ENCODE measurements around the gene UBXN7. TPM values are rescaled to one million over a fixed set of nuclear protein-coding genes. Genes with fewer than 3 reads are reported as not detected.
"Not testable (repeated sequence)": the region's sequence is repeated elsewhere in the genome, so short reads cannot be mapped to it uniquely, and the experiment has no call there.

The UBXN7 gene
- polyA plus RNA-seq, 4 donors = 2.4 to 27.8 (median 5.7) TPM

DNA sequence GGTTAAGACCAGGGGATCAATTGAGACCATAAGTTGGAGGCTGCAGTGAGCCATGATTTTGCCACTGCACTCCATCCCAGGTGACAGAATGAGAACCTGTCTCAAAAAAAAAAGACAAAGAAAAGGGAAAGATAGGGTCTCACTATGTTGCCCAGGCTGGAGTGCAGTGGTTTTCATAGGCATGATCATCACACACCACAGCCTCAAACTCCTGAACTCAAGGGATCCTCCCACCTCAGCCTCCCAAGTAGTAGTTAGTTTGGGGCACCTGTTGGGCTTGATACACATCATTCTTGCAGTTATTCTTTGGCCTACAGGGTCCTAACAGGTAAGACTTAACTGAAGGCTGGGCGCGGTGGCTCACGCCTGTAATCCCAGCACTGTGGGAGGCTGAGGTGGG, 42.1 kb downstream of the UBXN7 start:
- Histone ChIP-seq H3K27ac (ENCODE audit: low read depth in 1 of 3, low read length in 2 of 3) (no peak overlapping the region), H3K4me1 (ENCODE audit: control insufficient read depth in 3 of 3, insufficient read depth in 2 of 3, low read depth in 1 of 3, low read length in 2 of 3) (no peaks in the 10 kb centered on the region), H3K36me3 (ENCODE audit: control insufficient read depth in 3 of 3, insufficient read depth in 2 of 3, low read depth in 1 of 3, low read length in 3 of 3) (peaks cover 0 to 30% (median 12%) of the 10 kb centered on the region in 3 donors), H3K27me3 (ENCODE audit: control insufficient read depth in 3 of 3, insufficient read depth in 3 of 3, low read length in 3 of 3) (no peaks in the 10 kb centered on the region), H3K4me3 (ENCODE audit: low read depth in 1 of 3, low read length in 3 of 3) (no peak overlapping the region), H3K9me3 (ENCODE audit: control insufficient read depth in 2 of 2, insufficient read depth in 1 of 2, low read depth in 1 of 2, low read length in 1 of 2) (peaks cover 0 to 9% of the 10 kb centered on the region in 2 donors)
- 97 to 98% (median 97%) methylated on average over 3 of the region's 3 CpGs for WGBS, 3 donors
- FAIRE-seq (no peak), DNase-seq (no peak)

- no peaks in the 10 kb centered on the region for H3K27me3 ChIP-seq (ENCODE audit: control insufficient read depth in 3 of 3, insufficient read depth in 3 of 3, low read length in 3 of 3)
- 46 to 68% (median 50%) methylated on average over 3 of the region's 3 CpGs for WGBS, 3 donors
- H3K9me3 ChIP-seq (ENCODE audit: control insufficient read depth in 2 of 2, insufficient read depth in 1 of 2, low read depth in 1 of 2, low read length in 1 of 2) = peaks cover 0 to 9% of the 10 kb centered on the region in 2 donors
- no peaks in the 10 kb centered on the region for H3K4me1 ChIP-seq (ENCODE audit: control insufficient read depth in 3 of 3, insufficient read depth in 2 of 3, low read depth in 1 of 3, low read length in 2 of 3)
- FAIRE-seq (no peak), DNase-seq (no peak)
- H3K36me3 ChIP-seq (ENCODE audit: control insufficient read depth in 3 of 3, insufficient read depth in 2 of 3, low read depth in 1 of 3, low read length in 3 of 3) = peaks cover 0 to 26% (median 12%) of the 10 kb centered on the region in 3 donors
- no peak overlapping the region for H3K4me3 ChIP-seq (ENCODE audit: low read depth in 1 of 3, low read length in 3 of 3)
- no peak overlapping the region for H3K27ac ChIP-seq (ENCODE audit: low read depth in 1 of 3, low read length in 2 of 3)
Measured at GRCh38 chr3:196388956-196389355, 43.3 kb downstream of the UBXN7 start.

DNA sequence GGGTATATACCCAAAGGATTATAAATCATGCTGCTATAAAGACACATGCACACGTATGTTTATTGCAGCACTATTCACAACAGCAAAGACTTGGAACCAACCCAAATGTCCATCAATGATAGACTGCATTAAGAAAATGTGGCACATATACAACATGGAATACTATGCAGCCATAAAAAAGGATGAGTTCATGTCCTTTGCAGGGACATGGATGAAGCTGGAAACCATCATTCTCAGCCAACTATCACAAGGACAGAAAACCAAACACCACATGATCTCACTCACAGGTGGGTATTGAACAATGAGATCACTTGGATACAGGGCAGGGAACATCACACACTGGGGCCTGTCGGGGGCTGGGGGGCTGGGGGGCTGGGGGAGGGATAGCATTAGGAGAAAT, 44.3 kb downstream of the UBXN7 start:
- DNase-seq; FAIRE-seq; H3K4me3 ChIP-seq (ENCODE audit: low read depth in 1 of 3, low read length in 3 of 3); H3K4me1 ChIP-seq (ENCODE audit: control insufficient read depth in 3 of 3, insufficient read depth in 2 of 3, low read depth in 1 of 3, low read length in 2 of 3); H3K9me3 ChIP-seq (ENCODE audit: control insufficient read depth in 2 of 2, insufficient read depth in 1 of 2, low read depth in 1 of 2, low read length in 1 of 2); H3K27ac ChIP-seq (ENCODE audit: low read depth in 1 of 3, low read length in 2 of 3); H3K27me3 ChIP-seq (ENCODE audit: control insufficient read depth in 3 of 3, insufficient read depth in 3 of 3, low read length in 3 of 3): not testable (repeated sequence)
- peaks cover 0 to 24% (median 12%) of the 10 kb centered on the region in 3 donors for H3K36me3 ChIP-seq (ENCODE audit: control insufficient read depth in 3 of 3, insufficient read depth in 2 of 3, low read depth in 1 of 3, low read length in 3 of 3)
- WGBS, 3 donors = 95 to 100% (median 100%) methylated on average over 1 to 2 of the region's 2 CpGs

DNA sequence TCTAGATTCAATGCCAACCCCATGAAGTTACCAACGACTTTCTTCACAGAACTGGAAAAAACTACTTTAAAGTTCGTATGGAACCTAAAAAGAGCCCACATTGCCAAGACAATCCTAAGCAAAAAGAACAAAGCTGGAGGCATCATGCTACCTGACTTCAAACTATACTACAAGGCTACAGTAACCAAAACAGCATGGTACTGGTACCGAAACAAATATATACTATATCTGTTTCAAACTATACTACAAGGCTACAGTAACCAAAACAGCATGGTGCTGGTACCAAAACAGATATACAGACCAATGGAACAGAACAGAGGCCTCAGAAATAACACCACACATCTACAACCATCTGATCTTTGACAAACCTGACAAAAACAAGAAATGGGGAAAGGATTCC, 45.4 kb downstream of the UBXN7 start:
- 96 to 98% (median 96%) methylated on average over 3 of the region's 3 CpGs for WGBS, 3 donors
- not testable (repeated sequence) for H3K4me1 ChIP-seq (ENCODE audit: control insufficient read depth in 3 of 3, insufficient read depth in 2 of 3, low read depth in 1 of 3, low read length in 2 of 3); DNase-seq; H3K9me3 ChIP-seq (ENCODE audit: control insufficient read depth in 2 of 2, insufficient read depth in 1 of 2, low read depth in 1 of 2, low read length in 1 of 2); H3K27ac ChIP-seq (ENCODE audit: low read depth in 1 of 3, low read length in 2 of 3); H3K4me3 ChIP-seq (ENCODE audit: low read depth in 1 of 3, low read length in 3 of 3); FAIRE-seq; H3K27me3 ChIP-seq (ENCODE audit: control insufficient read depth in 3 of 3, insufficient read depth in 3 of 3, low read length in 3 of 3)
- peaks cover 0 to 21% (median 10%) of the 10 kb centered on the region in 3 donors for H3K36me3 ChIP-seq (ENCODE audit: control insufficient read depth in 3 of 3, insufficient read depth in 2 of 3, low read depth in 1 of 3, low read length in 3 of 3)

DNA sequence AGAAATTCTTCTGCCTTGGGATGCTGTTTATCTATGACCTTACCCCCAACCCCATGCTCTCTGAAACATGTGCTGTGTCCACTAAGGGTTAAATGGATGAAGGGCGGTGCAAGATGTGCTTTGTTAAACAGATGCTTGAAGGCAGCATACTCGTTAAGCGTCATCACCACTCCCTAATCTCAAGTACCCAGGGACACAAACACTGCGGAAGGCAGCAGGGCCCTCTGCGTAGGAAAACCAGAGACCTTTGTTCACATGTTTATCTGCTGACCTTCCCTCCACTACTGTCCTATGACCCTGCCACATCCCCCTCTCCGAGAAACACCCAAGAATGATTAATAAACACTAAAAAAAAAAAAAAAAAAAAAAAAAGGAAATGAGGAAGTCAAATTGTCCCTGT, 46.2 kb downstream of the UBXN7 start:
- not testable (repeated sequence) for FAIRE-seq; H3K27ac ChIP-seq (ENCODE audit: low read depth in 1 of 3, low read length in 2 of 3); H3K4me3 ChIP-seq (ENCODE audit: low read depth in 1 of 3, low read length in 3 of 3); H3K4me1 ChIP-seq (ENCODE audit: control insufficient read depth in 3 of 3, insufficient read depth in 2 of 3, low read depth in 1 of 3, low read length in 2 of 3); H3K9me3 ChIP-seq (ENCODE audit: control insufficient read depth in 2 of 2, insufficient read depth in 1 of 2, low read depth in 1 of 2, low read length in 1 of 2); DNase-seq; H3K27me3 ChIP-seq (ENCODE audit: control insufficient read depth in 3 of 3, insufficient read depth in 3 of 3, low read length in 3 of 3)
- peaks cover 0 to 18% (median 8%) of the 10 kb centered on the region in 3 donors for H3K36me3 ChIP-seq (ENCODE audit: control insufficient read depth in 3 of 3, insufficient read depth in 2 of 3, low read depth in 1 of 3, low read length in 3 of 3)
- WGBS, 3 donors = 83 to 96% (median 91%) methylated on average over 6 of the region's 6 CpGs

GRCh38 chr3:196385446-196385845, 46.8 kb downstream of the UBXN7 start:
- not testable (repeated sequence) for H3K27me3 ChIP-seq (ENCODE audit: control insufficient read depth in 3 of 3, insufficient read depth in 3 of 3, low read length in 3 of 3); DNase-seq; FAIRE-seq; H3K4me1 ChIP-seq (ENCODE audit: control insufficient read depth in 3 of 3, insufficient read depth in 2 of 3, low read depth in 1 of 3, low read length in 2 of 3); H3K27ac ChIP-seq (ENCODE audit: low read depth in 1 of 3, low read length in 2 of 3); H3K4me3 ChIP-seq (ENCODE audit: low read depth in 1 of 3, low read length in 3 of 3)
- 93 to 97% (median 96%) methylated on average over 22 to 25 of the region's 25 CpGs for WGBS, 3 donors
- Histone ChIP-seq H3K36me3 (ENCODE audit: control insufficient read depth in 3 of 3, insufficient read depth in 2 of 3, low read depth in 1 of 3, low read length in 3 of 3) (peaks cover 0 to 23% (median 9%) of the 10 kb centered on the region in 3 donors), H3K9me3 (ENCODE audit: control insufficient read depth in 2 of 2, insufficient read depth in 1 of 2, low read depth in 1 of 2, low read length in 1 of 2) (peaks cover 0 to 12% of the 10 kb centered on the region in 2 donors)

DNA sequence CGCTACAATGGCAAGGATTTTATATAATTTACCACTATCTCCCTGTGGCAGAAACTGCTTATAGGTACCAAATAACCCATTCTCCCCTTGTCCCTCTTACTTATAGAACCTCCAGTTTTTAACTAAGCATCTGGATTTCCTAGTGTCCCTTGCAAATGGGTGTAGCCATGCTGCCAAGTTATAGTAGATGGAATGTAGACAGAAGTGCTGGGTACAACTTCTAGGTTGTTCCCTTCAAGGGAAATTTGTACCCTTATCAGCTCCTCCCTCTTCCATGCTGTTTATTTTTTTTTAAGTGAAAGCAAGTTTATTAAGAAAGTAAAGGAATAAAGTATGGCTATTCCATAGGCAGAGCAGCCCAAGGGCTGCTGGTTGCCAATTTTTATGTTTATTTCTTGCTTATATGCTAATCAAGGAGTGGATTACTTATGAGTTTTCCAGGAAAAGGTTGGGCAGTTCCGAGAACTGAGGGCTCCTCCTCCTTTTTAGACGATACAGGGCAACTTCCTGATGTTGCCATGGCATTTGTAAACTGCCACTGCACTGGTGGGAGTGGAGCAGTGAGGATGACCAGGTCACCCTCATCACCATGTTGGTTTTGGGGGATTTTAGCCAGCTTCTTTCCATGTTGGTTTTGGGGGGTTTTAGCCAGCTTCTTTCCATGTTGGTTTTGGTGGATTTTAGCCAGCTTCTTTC, 53.9 kb downstream of the UBXN7 start:
- no peak for DNase-seq
- H3K4me1 ChIP-seq (ENCODE audit: control insufficient read depth in 3 of 3, insufficient read depth in 2 of 3, low read depth in 1 of 3, low read length in 2 of 3) = no peaks in the 10 kb centered on the region

DNA sequence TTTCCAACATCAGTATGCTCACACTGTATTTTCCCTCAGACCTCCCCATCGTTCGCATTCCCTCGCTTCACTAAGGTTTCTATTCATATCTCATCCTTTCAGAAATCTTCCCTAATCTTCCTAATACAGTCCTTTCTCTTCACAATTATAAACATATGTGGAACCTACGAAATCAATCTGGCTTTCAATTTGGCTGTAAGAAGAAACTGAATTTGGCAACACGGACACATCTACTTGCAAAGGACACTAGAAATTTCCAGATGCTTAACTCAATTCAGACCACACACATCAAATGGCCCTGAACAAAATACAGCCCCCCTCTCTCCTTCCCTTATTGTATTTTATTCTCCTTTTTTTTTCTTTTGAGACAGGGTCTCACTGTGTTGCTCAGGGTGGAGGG, 54.9 kb downstream of the UBXN7 start:
- Histone ChIP-seq H3K27me3 (ENCODE audit: control insufficient read depth in 3 of 3, insufficient read depth in 3 of 3, low read length in 3 of 3) (no peaks in the 10 kb centered on the region), H3K27ac (ENCODE audit: low read depth in 1 of 3, low read length in 2 of 3) (no peak overlapping the region), H3K4me3 (ENCODE audit: low read depth in 1 of 3, low read length in 3 of 3) (no peak overlapping the region), H3K36me3 (ENCODE audit: control insufficient read depth in 3 of 3, insufficient read depth in 2 of 3, low read depth in 1 of 3, low read length in 3 of 3) (peaks cover 2 to 32% (median 3%) of the 10 kb centered on the region in 3 donors), H3K9me3 (ENCODE audit: control insufficient read depth in 2 of 2, insufficient read depth in 1 of 2, low read depth in 1 of 2, low read length in 1 of 2) (peaks cover 0 to 12% of the 10 kb centered on the region in 2 donors), H3K4me1 (ENCODE audit: control insufficient read depth in 3 of 3, insufficient read depth in 2 of 3, low read depth in 1 of 3, low read length in 2 of 3) (no peaks in the 10 kb centered on the region)
- FAIRE-seq (no peak), DNase-seq (no peak)
- 83 to 96% (median 94%) methylated on average over 5 of the region's 5 CpGs for WGBS, 3 donors

More for the DNA sequence above, 53.9 kb downstream of the UBXN7 start:
- WGBS, 3 donors = 58 to 71% (median 65%) methylated on average over 3 of the region's 3 CpGs
- Histone ChIP-seq H3K9me3 (ENCODE audit: control insufficient read depth in 2 of 2, insufficient read depth in 1 of 2, low read depth in 1 of 2, low read length in 1 of 2) (peaks cover 0 to 12% of the 10 kb centered on the region in 2 donors), H3K27me3 (ENCODE audit: control insufficient read depth in 3 of 3, insufficient read depth in 3 of 3, low read length in 3 of 3) (no peaks in the 10 kb centered on the region), H3K36me3 (ENCODE audit: control insufficient read depth in 3 of 3, insufficient read depth in 2 of 3, low read depth in 1 of 3, low read length in 3 of 3) (peaks cover 2 to 26% (median 3%) of the 10 kb centered on the region in 3 donors), H3K4me3 (ENCODE audit: low read depth in 1 of 3, low read length in 3 of 3) (no peak overlapping the region), H3K27ac (ENCODE audit: low read depth in 1 of 3, low read length in 2 of 3) (no peak overlapping the region)
- FAIRE-seq = no peak

GRCh38 chr3:196365736-196366135, 66.5 kb downstream of the UBXN7 start:
- Histone ChIP-seq H3K4me3 (ENCODE audit: low read depth in 1 of 3, low read length in 3 of 3) (no peak overlapping the region), H3K27me3 (ENCODE audit: control insufficient read depth in 3 of 3, insufficient read depth in 3 of 3, low read length in 3 of 3) (no peaks in the 10 kb centered on the region), H3K4me1 (ENCODE audit: control insufficient read depth in 3 of 3, insufficient read depth in 2 of 3, low read depth in 1 of 3, low read length in 2 of 3) (no peaks in the 10 kb centered on the region), H3K9me3 (ENCODE audit: control insufficient read depth in 2 of 2, insufficient read depth in 1 of 2, low read depth in 1 of 2, low read length in 1 of 2) (no peaks in the 10 kb centered on the region), H3K27ac (ENCODE audit: low read depth in 1 of 3, low read length in 2 of 3) (no peak overlapping the region), H3K36me3 (ENCODE audit: control insufficient read depth in 3 of 3, insufficient read depth in 2 of 3, low read depth in 1 of 3, low read length in 3 of 3) (peaks cover 10 to 50% (median 14%) of the 10 kb centered on the region in 3 donors)
- WGBS, 3 donors = 89 to 90% (median 89%) methylated on average over 4 of the region's 4 CpGs
- FAIRE-seq (no peak), DNase-seq (no peak)
